DOHH2 (cell line): Measurements from ENCODE around the gene TRERF1.

Source experiments
- CTCF ChIP-seq: fragments of 200-600 bp; sonication (generic); IDR thresholded peaks from one replicate; pipeline ENCODE4 v1.5.1; 2014; ENCODE audit warnings: antibody characterized with exemption, mild to moderate bottlenecking, low read depth, low read length; ENCODE audit not compliant: poor library complexity, severe bottlenecking
- EZH2phosphoT487 ChIP-seq: fragments of 200-600 bp; sonication (generic); IDR thresholded peaks from 2 replicates; pipeline ENCODE4 v1.6.1; 2017; ENCODE audit warnings: borderline replicate concordance, mild to moderate bottlenecking, antibody characterized with exemption, low read length, moderate library complexity, mixed read lengths

GRCh38 chr6:42451333-42452170 lies at the start of gene TRERF1:
- TF ChIP-seq CTCF: no peak
- no peak for TF ChIP-seq EZH2phosphoT487
